DOHH2 (cell line): ENCODE results near the gene DCAF4.

Experiments used
- H3F3A ChIP-seq: fragments of 200-600 bp; sonication (generic), shearing (Covaris generic); 2 replicates; pipeline ENCODE4 v1.6.0; 2016; ENCODE audit warnings: antibody characterized with exemption, mild to moderate bottlenecking; ENCODE audit not compliant: control insufficient read depth, insufficient read depth
- H3K27ac ChIP-seq: fragments of 200-600 bp; sonication (generic); 2 replicates; pipeline ENCODE4 v1.5.1; 2014; ENCODE audit warnings: low read depth, mild to moderate bottlenecking, low read length, moderate library complexity
- H3K27me3 ChIP-seq: fragments of 200-600 bp; sonication (generic); 2 replicates; pipeline ENCODE4 v1.6.1; 2014; ENCODE audit warnings: mild to moderate bottlenecking, low read length, mixed read lengths; ENCODE audit not compliant: control insufficient read depth
- H3K36me3 ChIP-seq: fragments of 200-600 bp; sonication (generic); 2 replicates; pipeline ENCODE4 v1.6.1; 2014; ENCODE audit warnings: mild to moderate bottlenecking, low read length, moderate library complexity, mixed read lengths; ENCODE audit not compliant: control insufficient read depth
- H3K4me1 ChIP-seq: fragments of 200-600 bp; sonication (generic); 2 replicates; pipeline ENCODE4 v1.6.1; 2014; ENCODE audit warnings: mild to moderate bottlenecking, low read length, mixed read lengths; ENCODE audit not compliant: control insufficient read depth
- H3K4me2 ChIP-seq: fragments of 200-600 bp; sonication (generic); 2 replicates; pipeline ENCODE4 v1.6.0; 2014; ENCODE audit warnings: mild to moderate bottlenecking, low read length, moderate library complexity
- H3K4me3 ChIP-seq: fragments of 200-600 bp; sonication (generic); 2 replicates; pipeline ENCODE4 v1.5.1; 2014; ENCODE audit warnings: mild to moderate bottlenecking, low read length, mixed read lengths
- H3K79me2 ChIP-seq: fragments of 200-600 bp; sonication (generic); 2 replicates; pipeline ENCODE4 v1.6.1; 2014; ENCODE audit warnings: mild to moderate bottlenecking, low read length, mixed read lengths; ENCODE audit not compliant: control insufficient read depth
- H3K9me2 ChIP-seq: fragments of 200-600 bp; sonication (generic); replicated peaks from 2 replicates; pipeline ENCODE4 v1.6.1; 2014; ENCODE audit warnings: mild to moderate bottlenecking, low read length, mixed read lengths; ENCODE audit not compliant: control insufficient read depth
- H3K9me3 ChIP-seq: fragments of 200-600 bp; sonication (generic); 2 replicates; pipeline ENCODE4 v1.6.1; 2014; ENCODE audit warnings: antibody characterized with exemption, low read length, mixed read lengths; ENCODE audit not compliant: control insufficient read depth, insufficient read depth
- H4K20me1 ChIP-seq: fragments of 200-600 bp; sonication (generic); 2 replicates; pipeline ENCODE4 v1.6.0; 2014; ENCODE audit warnings: low read depth, mild to moderate bottlenecking, antibody characterized with exemption, low read length, moderate library complexity; ENCODE audit not compliant: control insufficient read depth, insufficient read depth
- EZH2phosphoT487 ChIP-seq: fragments of 200-600 bp; sonication (generic); IDR thresholded peaks from 2 replicates; pipeline ENCODE4 v1.6.1; 2017; ENCODE audit warnings: borderline replicate concordance, mild to moderate bottlenecking, antibody characterized with exemption, low read length, moderate library complexity, mixed read lengths
- TF ChIP-seq, protein P1 (sequence below): fragments of 200-600 bp; sonication (generic); IDR thresholded peaks from one replicate; pipeline ENCODE4 v1.5.1; 2014; ENCODE audit warnings: antibody characterized with exemption, mild to moderate bottlenecking, low read depth, low read length; ENCODE audit not compliant: poor library complexity, severe bottlenecking

Gene DCAF4

DNA sequence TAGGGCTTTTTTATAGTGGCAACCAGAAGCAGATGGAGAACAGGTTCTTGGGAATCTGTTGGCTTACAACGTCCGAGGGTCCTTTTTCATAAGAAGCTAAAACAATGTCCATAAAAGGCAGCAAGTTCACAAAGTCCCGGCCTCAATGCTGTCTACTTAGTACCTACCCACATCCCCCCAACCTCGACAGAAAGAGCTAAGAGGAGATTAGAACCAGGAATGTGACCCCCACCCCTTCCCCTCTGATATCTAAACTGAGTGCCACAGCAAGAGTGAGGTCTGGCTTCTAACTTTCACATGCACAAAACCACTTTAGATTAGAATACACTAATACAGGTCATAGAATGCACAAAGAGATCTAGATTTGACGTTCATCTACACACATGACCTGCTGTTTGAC lies 36.9 kb upstream of the DCAF4 start:
- H4K20me1 ChIP-seq, result no peaks in the 10 kb centered on the region
- no peak overlapping the region for H3K27ac ChIP-seq
- TF ChIP-seq, protein P1, sequence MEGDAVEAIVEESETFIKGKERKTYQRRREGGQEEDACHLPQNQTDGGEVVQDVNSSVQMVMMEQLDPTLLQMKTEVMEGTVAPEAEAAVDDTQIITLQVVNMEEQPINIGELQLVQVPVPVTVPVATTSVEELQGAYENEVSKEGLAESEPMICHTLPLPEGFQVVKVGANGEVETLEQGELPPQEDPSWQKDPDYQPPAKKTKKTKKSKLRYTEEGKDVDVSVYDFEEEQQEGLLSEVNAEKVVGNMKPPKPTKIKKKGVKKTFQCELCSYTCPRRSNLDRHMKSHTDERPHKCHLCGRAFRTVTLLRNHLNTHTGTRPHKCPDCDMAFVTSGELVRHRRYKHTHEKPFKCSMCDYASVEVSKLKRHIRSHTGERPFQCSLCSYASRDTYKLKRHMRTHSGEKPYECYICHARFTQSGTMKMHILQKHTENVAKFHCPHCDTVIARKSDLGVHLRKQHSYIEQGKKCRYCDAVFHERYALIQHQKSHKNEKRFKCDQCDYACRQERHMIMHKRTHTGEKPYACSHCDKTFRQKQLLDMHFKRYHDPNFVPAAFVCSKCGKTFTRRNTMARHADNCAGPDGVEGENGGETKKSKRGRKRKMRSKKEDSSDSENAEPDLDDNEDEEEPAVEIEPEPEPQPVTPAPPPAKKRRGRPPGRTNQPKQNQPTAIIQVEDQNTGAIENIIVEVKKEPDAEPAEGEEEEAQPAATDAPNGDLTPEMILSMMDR, result no peak
- TF ChIP-seq EZH2phosphoT487, result no peak
- H3K4me1 ChIP-seq, result peaks cover 13% of the 10 kb centered on the region
- H3K9me2 ChIP-seq, result no peaks in the 10 kb centered on the region
- no peaks in the 10 kb centered on the region for H3K79me2 ChIP-seq
- H3K4me2 ChIP-seq, result no peak overlapping the region
- H3K4me3 ChIP-seq, result no peak overlapping the region
- no peaks in the 10 kb centered on the region for H3F3A ChIP-seq
- H3K9me3 ChIP-seq, result no peaks in the 10 kb centered on the region
- H3K36me3 ChIP-seq, result no peaks in the 10 kb centered on the region
- H3K27me3 ChIP-seq, result peaks cover 61% of the 10 kb centered on the region

DNA sequence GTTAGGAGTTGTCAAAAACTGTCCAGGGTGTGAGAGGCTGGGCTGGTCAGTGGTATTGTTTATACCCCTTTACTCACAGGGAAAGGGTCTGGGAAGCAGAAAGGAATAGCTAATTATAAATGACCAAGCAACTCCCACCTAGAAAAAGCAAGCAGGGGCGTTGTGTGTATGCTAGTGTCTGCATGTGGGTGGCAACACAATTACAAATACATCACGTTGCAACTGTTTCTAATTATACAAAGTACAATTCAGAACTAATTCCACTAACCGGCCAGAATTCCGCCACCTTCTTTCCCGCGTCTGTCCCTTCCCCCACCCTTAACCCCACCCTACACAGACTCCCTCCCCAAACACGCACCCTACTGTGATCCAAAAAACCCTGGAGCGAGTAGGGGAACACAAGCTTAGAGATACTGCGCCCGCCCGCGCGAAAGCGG lies 34.6 kb upstream of the DCAF4 start:
- H3K27ac ChIP-seq, result no peak overlapping the region
- no peaks in the 10 kb centered on the region for H3K79me2 ChIP-seq
- no peaks in the 10 kb centered on the region for H3K9me3 ChIP-seq
- TF ChIP-seq EZH2phosphoT487, result no peak
- TF ChIP-seq, protein P1, result no peak
- no peaks in the 10 kb centered on the region for H4K20me1 ChIP-seq
- H3K9me2 ChIP-seq, result no peaks in the 10 kb centered on the region
- H3K4me3 ChIP-seq, result no peak overlapping the region
- peaks cover 20% of the 10 kb centered on the region for H3K4me1 ChIP-seq
- H3F3A ChIP-seq, result no peaks in the 10 kb centered on the region
- no peak overlapping the region for H3K4me2 ChIP-seq
- peaks cover 73% of the 10 kb centered on the region for H3K27me3 ChIP-seq
- no peaks in the 10 kb centered on the region for H3K36me3 ChIP-seq

DNA sequence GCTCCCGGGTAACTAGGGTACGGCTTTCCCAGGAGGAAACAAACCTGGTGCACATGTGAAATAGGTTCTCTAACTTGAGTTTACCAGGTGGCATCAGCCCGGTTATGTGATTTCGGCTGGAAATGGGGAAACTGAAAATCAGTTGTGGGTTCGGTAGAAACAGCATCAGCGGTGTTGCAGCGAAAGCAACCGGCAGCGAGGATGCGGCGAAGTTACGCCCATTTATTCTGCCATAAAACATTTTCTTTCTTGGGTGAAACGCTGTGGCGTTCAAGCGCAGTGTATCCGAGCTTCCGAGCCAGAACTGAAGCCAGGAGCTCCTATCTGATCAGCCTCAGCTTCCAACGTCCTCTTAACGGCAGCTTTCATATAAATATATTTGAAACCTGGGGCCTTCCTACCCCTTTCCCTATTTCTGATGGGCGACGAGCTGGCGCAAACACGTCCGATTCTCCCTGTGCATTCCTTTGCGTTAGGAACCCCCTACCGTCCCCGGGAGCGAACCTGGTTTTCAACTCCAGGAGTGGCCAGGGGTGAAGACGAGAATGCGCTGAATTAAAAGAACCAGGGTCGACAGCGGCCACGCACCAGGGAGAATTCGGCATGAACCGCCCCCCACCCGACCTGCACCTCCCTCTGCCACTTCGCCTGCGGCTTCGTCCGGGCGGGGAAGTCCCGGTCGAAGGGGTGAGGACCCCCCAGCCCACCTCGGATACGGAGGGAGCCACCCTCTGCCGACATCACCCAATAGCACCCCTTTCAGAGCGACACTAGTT lies 34.0 kb upstream of the DCAF4 start:
- H3K9me3 ChIP-seq, result no peaks in the 10 kb centered on the region
- peaks cover 73% of the 10 kb centered on the region for H3K27me3 ChIP-seq
- peak overlapping the region; percentile 73 for H3K4me3 ChIP-seq
- H4K20me1 ChIP-seq, result no peaks in the 10 kb centered on the region
- H3K27ac ChIP-seq, result no peak overlapping the region
- no peaks in the 10 kb centered on the region for H3K36me3 ChIP-seq
- H3F3A ChIP-seq, result no peaks in the 10 kb centered on the region
- H3K4me2 ChIP-seq, result peak overlapping the region; percentile 68
- no peaks in the 10 kb centered on the region for H3K9me2 ChIP-seq
- H3K4me1 ChIP-seq, result peaks cover 20% of the 10 kb centered on the region
- H3K79me2 ChIP-seq, result no peaks in the 10 kb centered on the region
- peak; percentile 85 for TF ChIP-seq EZH2phosphoT487
- TF ChIP-seq, protein P1, result no peak
